ENCODE measurements around the gene SLC4A2.

SLC4A2 gene

DNA sequence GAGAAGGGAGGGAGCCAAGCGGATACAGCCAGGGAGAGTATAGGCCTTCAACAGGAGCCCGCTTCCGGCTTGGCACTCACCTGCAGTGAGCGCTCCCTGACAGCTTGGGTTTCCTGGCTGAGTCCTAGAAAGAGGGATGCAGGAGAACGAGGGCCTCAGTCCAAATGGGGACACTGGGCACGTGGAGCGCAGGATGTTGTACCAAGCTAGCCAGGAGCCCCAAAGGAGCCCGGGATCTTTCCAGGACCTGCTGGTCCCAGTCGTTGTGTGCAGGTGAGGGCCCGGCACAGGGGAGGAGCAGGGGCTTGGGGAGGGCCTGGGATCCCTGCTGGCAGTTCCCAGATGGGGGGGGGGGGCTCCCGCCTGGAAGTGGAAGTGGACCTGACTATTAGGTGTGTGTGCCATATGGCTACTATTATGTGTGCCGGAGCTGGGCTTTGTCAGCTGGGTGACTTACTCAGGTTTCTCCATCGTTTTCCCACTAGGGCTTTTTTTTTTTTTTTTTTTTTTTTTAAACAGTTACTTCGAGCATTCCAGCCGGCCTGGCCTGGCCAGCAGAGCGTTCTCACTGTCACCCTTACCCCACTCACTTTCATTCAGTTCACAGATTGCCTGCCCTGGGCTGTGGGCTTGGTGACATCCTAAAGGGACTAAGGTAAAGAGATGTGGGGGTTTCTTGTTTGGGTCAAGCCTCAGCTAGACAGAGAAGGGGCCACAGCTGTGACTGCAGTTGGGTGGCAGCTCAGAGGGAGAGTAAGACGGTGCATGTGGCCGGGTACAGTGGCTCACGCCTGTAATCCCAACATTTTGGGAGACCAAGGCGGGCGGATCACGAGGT, 30.7 kb downstream of the SLC4A2 start:
- Mint-ChIP-seq H3K36me3 (ENCODE audit: low read depth) (no peaks in the 10 kb centered on the region), H3K27ac (no peak overlapping the region), H3K4me1 (ENCODE audit: low read depth) (peaks cover 23% of the 10 kb centered on the region), H3K4me3 (no peak overlapping the region), H3K27me3 (ENCODE audit: low read depth) (peaks cover 12% of the 10 kb centered on the region), H3K9me3 (no peaks in the 10 kb centered on the region)

DNA sequence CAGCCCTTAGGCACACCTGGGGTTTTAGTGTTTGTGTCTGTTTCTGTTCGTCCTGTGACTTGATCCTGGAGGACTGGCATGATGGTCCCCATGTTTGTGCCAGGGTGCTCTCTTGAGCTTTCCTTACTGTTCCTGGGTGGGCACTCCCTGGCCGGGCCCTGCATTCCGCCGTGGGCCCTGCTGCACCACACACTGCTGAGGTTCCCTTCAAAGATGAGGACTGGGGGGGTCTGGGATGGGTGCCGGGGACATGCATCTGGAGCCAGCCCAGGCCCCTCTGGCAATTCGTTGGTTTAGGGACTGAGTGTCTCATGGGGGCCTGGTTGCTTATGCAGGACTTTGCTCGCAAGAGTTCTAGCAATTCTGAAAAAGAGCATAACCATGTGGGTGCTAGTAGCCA, 31.6 kb downstream of the SLC4A2 start:
- peaks cover 4% of the 10 kb centered on the region for H3K27me3 Mint-ChIP-seq (ENCODE audit: low read depth)
- no peak overlapping the region for H3K27ac Mint-ChIP-seq
- H3K36me3 Mint-ChIP-seq (ENCODE audit: low read depth), result no peaks in the 10 kb centered on the region
- H3K9me3 Mint-ChIP-seq, result no peaks in the 10 kb centered on the region
- H3K4me1 Mint-ChIP-seq (ENCODE audit: low read depth), result peaks cover 15% of the 10 kb centered on the region
- H3K4me3 Mint-ChIP-seq, result no peak overlapping the region

GRCh38 chr7:151091431-151091830, 32.0 kb downstream of the SLC4A2 start:
- Mint-ChIP-seq H3K27me3 (ENCODE audit: low read depth) (peaks cover 4% of the 10 kb centered on the region), H3K4me1 (ENCODE audit: low read depth) (peaks cover 15% of the 10 kb centered on the region), H3K27ac (no peak overlapping the region), H3K4me3 (no peak overlapping the region), H3K36me3 (ENCODE audit: low read depth) (no peaks in the 10 kb centered on the region), H3K9me3 (no peaks in the 10 kb centered on the region)

DNA sequence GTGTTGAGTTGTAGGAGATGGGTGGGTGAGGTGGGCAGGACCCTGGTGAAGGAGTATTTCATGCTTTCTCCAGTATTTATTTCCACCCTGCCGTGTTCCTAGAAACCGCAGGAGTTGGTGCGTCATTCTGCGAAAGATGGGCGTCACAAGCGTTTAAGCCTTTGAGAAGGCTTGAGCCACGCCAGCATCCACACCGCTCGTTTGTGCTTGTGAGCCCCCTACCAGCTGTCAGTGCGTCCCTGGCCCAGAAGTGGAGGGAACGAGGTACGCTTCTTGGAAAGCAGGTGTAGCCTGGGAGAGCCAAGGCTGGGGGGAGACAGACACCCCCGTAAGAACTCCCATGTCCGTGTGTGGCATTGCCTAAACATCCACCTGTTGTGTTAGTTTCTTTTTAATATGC, 32.6 kb downstream of the SLC4A2 start:
- Mint-ChIP-seq H3K4me3 (no peak overlapping the region), H3K4me1 (ENCODE audit: low read depth) (peaks cover 15% of the 10 kb centered on the region)

GRCh38 chr7:151093748-151094147, 34.4 kb downstream of the SLC4A2 start:
- Mint-ChIP-seq H3K27ac (no peak overlapping the region), H3K4me3 (no peak overlapping the region), H3K27me3 (ENCODE audit: low read depth) (peaks cover 4% of the 10 kb centered on the region), H3K4me1 (ENCODE audit: low read depth) (peaks cover 11% of the 10 kb centered on the region), H3K9me3 (no peaks in the 10 kb centered on the region), H3K36me3 (ENCODE audit: low read depth) (no peaks in the 10 kb centered on the region)

More for the DNA sequence above, 32.6 kb downstream of the SLC4A2 start:
- H3K9me3 Mint-ChIP-seq, result no peaks in the 10 kb centered on the region
- no peaks in the 10 kb centered on the region for H3K36me3 Mint-ChIP-seq (ENCODE audit: low read depth)
- peaks cover 4% of the 10 kb centered on the region for H3K27me3 Mint-ChIP-seq (ENCODE audit: low read depth)
- H3K27ac Mint-ChIP-seq, result no peak overlapping the region

- H3K36me3 Mint-ChIP-seq (ENCODE audit: low read depth), result no peaks in the 10 kb centered on the region
- no peaks in the 10 kb centered on the region for H3K9me3 Mint-ChIP-seq
- H3K27ac Mint-ChIP-seq, result no peak overlapping the region
- H3K27me3 Mint-ChIP-seq (ENCODE audit: low read depth), result no peaks in the 10 kb centered on the region
- peaks cover 3% of the 10 kb centered on the region for H3K4me1 Mint-ChIP-seq (ENCODE audit: low read depth)
- H3K4me3 Mint-ChIP-seq, result no peak overlapping the region
Observed at GRCh38 chr7:151094675-151095074, 35.3 kb downstream of the SLC4A2 start.

DNA sequence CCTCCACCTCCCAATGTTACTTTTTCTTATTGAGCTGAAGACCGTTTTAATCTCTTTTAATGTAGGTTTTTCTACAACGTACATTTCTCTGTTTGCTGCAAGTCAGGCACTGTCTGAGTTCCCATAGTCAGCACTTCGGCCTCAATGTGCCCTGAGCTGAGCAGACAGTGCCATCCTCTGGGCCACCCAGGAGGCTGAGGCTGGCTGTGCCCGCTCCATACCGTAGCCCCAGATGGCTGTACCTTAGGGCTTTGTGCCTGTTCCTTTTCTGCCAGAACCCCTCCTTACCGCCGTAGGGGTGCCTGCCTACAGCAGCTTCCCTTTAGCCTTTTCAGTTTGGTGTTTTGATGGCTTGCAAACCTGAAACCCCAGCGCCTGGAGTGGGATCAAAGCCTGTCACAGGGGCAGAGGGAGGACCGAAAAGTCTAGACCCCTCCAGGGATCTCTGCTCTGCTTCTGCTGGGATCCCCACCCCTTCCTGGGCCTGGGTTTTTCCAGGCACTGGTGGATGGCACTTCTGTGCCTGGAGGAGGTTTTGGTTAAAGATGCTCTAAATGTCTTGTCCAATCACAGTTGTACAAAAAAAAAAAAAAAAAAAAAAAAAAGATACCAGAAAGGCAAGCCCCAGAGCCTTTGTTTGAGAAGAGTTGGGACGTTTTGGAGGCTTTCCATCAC, 35.9 kb downstream of the SLC4A2 start:
- H3K9me3 Mint-ChIP-seq, result no peaks in the 10 kb centered on the region
- no peak overlapping the region for H3K4me3 Mint-ChIP-seq
- H3K36me3 Mint-ChIP-seq (ENCODE audit: low read depth), result no peaks in the 10 kb centered on the region
- no peaks in the 10 kb centered on the region for H3K27me3 Mint-ChIP-seq (ENCODE audit: low read depth)
- H3K27ac Mint-ChIP-seq, result no peak overlapping the region
- peaks cover 2% of the 10 kb centered on the region for H3K4me1 Mint-ChIP-seq (ENCODE audit: low read depth)

- no peaks in the 10 kb centered on the region for H3K36me3 Mint-ChIP-seq (ENCODE audit: low read depth)
- H3K27ac Mint-ChIP-seq, result no peak overlapping the region
- peaks cover 2% of the 10 kb centered on the region for H3K4me1 Mint-ChIP-seq (ENCODE audit: low read depth)
- H3K27me3 Mint-ChIP-seq (ENCODE audit: low read depth), result no peaks in the 10 kb centered on the region
- no peak overlapping the region for H3K4me3 Mint-ChIP-seq
- no peaks in the 10 kb centered on the region for H3K9me3 Mint-ChIP-seq
Observed at GRCh38 chr7:151095828-151096475, 36.6 kb downstream of the SLC4A2 start.

DNA sequence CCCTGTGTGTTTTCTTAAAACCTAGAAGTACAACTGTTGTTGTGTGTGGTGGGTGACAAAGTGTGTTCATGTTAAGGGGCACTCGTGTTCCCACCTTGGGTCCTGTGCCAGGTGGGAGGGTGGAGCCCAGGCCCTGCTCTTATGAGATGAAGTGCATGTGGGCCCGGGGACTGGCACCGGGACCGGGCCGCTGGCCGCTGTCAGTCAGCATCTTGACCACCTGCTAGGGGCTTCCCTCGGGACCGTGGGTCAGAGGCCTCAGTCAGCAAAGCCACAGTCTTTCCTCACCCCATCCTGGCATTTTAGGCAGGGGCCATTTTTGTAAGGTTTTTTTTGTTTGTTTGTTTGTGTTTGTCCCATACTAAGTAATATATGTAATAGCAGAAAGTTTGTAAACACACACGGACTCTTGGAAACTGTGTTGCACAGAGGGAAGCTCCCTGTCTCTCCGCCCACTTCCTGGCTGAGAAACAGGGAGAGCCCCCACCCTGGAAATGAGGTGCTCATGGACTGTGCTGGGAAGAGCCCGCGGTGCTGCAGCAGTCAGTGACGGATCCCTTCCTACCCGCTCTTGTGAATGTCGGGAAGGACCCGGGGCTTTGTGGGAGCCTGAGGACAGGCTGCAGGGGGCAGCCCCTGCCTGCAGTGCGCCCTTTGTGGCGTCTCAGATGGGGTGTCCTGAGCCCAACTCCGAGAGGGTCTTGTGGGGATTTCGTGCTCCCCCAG, 40.3 kb downstream of the SLC4A2 start:
- Mint-ChIP-seq H3K4me3 (no peak overlapping the region), H3K36me3 (ENCODE audit: low read depth) (no peaks in the 10 kb centered on the region), H3K27ac (no peak overlapping the region), H3K4me1 (ENCODE audit: low read depth) (peaks cover 2% of the 10 kb centered on the region), H3K9me3 (no peaks in the 10 kb centered on the region), H3K27me3 (ENCODE audit: low read depth) (no peaks in the 10 kb centered on the region)

GRCh38 chr7:151100921-151101320, 41.5 kb downstream of the SLC4A2 start:
- Mint-ChIP-seq H3K9me3 (no peaks in the 10 kb centered on the region), H3K4me3 (no peak overlapping the region), H3K27ac (no peak overlapping the region), H3K4me1 (ENCODE audit: low read depth) (no peaks in the 10 kb centered on the region), H3K27me3 (ENCODE audit: low read depth) (no peaks in the 10 kb centered on the region), H3K36me3 (ENCODE audit: low read depth) (peaks cover 1% of the 10 kb centered on the region)

- Mint-ChIP-seq H3K4me3 (no peak overlapping the region), H3K9me3 (no peaks in the 10 kb centered on the region), H3K27ac (no peak overlapping the region), H3K27me3 (ENCODE audit: low read depth) (no peaks in the 10 kb centered on the region), H3K4me1 (ENCODE audit: low read depth) (no peaks in the 10 kb centered on the region), H3K36me3 (ENCODE audit: low read depth) (peaks cover 1% of the 10 kb centered on the region)
Observed at GRCh38 chr7:151101621-151102396, 42.4 kb downstream of the SLC4A2 start.

DNA sequence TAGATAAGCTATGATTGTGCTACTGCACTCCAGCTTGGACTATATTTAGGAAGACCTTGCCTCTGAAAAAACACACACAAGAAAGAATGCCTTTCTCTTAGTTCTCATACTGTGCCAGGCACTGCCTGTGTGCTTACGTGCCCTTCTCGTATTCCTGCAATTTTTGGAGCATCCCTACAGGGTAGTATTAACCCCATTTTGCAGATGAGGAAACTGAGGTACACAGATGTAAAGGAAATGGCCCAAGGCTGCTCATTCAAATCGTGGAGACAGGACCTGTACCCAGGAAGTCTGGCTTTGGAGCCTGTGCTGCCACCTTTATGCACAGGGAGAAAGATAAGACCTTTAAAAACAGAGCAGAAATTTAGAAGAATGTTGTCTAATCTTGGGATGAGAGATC, 43.6 kb downstream of the SLC4A2 start:
- H3K27ac Mint-ChIP-seq, result no peak overlapping the region
- H3K36me3 Mint-ChIP-seq (ENCODE audit: low read depth), result peaks cover 1% of the 10 kb centered on the region
- no peaks in the 10 kb centered on the region for H3K27me3 Mint-ChIP-seq (ENCODE audit: low read depth)
- no peaks in the 10 kb centered on the region for H3K4me1 Mint-ChIP-seq (ENCODE audit: low read depth)
- no peaks in the 10 kb centered on the region for H3K9me3 Mint-ChIP-seq
- H3K4me3 Mint-ChIP-seq, result no peak overlapping the region

DNA sequence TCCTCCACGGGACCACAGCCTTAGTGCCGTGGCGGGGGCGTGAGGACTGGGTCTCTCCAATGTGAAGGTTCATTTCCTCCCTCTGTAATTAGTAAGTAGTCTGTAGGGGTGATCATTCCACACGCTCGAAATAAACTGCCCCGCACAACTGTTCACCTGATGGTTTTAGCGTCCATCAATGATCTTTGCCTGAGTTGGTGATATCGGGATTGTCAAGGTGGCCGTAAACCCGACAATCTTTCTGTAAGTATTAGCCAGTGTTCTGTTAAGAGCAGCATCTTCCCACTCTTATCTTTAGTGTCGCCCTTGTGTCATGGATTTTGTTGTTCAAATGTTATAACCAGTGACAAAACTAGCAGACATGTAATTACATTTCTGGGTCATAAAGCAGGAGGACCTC, 44.6 kb downstream of the SLC4A2 start:
- Mint-ChIP-seq H3K36me3 (ENCODE audit: low read depth) (peaks cover 1% of the 10 kb centered on the region), H3K27ac (no peak overlapping the region), H3K4me1 (ENCODE audit: low read depth) (no peaks in the 10 kb centered on the region), H3K27me3 (ENCODE audit: low read depth) (no peaks in the 10 kb centered on the region), H3K4me3 (no peak overlapping the region), H3K9me3 (no peaks in the 10 kb centered on the region)

Data from T-helper 1 cell treated with Interleukin-12 subunit alpha and Interleukin-12 subunit beta and Interleukin-4 antibody, amounts not matched to agents 30 μg/mL and 1 μg/mL, for 36 hours (primary cell).